ENCODE results near the gene ABL1. TPM values are rescaled to one million over a fixed set of nuclear protein-coding genes. Genes with fewer than 3 reads are reported as not detected.

ABL1 gene
- total and polyA plus RNA-seq, 5 donors from 2014 or later, result 5.5 to 33.9 (median 8.6) TPM

- no peaks in the 10 kb centered on the region for H3K9me3 Mint-ChIP-seq
- no peaks in the 10 kb centered on the region for H3K27me3 Mint-ChIP-seq
- Histone ChIP-seq H3K27me3 (ENCODE audit: control insufficient read depth, insufficient read depth, low read length) (no peaks in the 10 kb centered on the region), H3K27ac (ENCODE audit: insufficient read depth, low read length, poor library complexity, severe bottlenecking) (no peak overlapping the region), H3K4me3 (ENCODE audit: low read depth, low read length) (no peak overlapping the region), H3K4me1 (ENCODE audit: control insufficient read depth, insufficient read depth, low read length, poor library complexity, severe bottlenecking) (no peaks in the 10 kb centered on the region), H3K9me3 (ENCODE audit: control insufficient read depth in 2 of 2, low read length in 2 of 2) (no peaks in the 10 kb centered on the region), H3K36me3 (ENCODE audit: control insufficient read depth, insufficient read depth, low read length) (peaks cover 6% of the 10 kb centered on the region)
- DNase-seq, result no peak
- ATAC-seq (ENCODE audit: low read depth in 2 of 2), result no peak
- peaks cover 0 to 3% (median 0%) of the 10 kb centered on the region in 4 donors for H3K4me1 Mint-ChIP-seq
- no peak overlapping the region for H3K4me3 Mint-ChIP-seq
- peaks cover 9% of the 10 kb centered on the region for H3K36me3 Mint-ChIP-seq
- H3K27ac Mint-ChIP-seq, result no peak overlapping the region
Measured at GRCh38 chr9:130891688-130892476, 56.8 kb downstream of the ABL1 start.

DNA sequence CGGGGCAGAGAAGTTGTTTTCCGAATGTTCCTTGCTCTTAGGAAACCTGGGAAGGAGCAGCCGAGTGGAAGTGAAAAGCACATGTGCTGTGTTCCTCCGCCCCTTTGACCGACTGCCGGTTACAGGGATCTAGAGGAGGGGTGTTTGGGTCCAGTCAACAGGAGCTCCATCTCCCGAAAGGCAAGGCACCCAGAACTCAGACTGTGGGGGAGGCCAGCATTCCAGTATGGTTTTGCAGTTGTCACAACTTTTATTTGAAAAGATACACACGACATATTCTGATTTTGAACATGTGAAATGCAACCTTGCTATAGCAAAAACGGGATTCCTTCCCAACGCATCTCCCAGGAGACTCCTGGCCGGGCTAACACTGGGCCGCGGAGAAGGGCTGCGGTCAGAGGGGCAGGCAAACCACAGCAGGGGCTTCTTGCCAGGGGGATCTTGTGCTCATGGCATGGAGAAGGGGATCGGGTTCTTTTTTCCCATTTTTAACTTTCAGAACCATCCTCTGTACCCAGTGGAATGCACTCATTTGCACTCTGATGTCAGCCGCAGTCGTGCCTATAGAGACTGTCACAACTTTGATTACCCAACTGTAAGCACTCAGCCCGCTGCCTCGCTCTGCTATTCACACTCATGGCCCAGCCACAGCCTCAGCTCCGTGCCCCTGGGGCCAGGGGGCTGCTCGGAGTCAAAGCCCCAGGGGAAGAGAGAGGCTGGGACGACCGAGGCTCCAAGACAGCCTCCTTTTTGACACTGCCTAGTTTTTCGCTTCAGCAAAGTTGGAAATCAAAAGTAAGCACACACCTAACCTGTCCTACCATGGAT lies 57.6 kb downstream of the ABL1 start:
- no peak for ATAC-seq (ENCODE audit: low read depth in 2 of 2)
- no peak for DNase-seq
- Mint-ChIP-seq H3K4me1 (no peaks in the 10 kb centered on the region), H3K9me3 (no peaks in the 10 kb centered on the region), H3K27ac (no peak overlapping the region), H3K36me3 (peaks cover 4% of the 10 kb centered on the region), H3K4me3 (no peak overlapping the region), H3K27me3 (no peaks in the 10 kb centered on the region)
- H3K9me3 ChIP-seq (ENCODE audit: control insufficient read depth in 2 of 2, low read length in 2 of 2), result no peaks in the 10 kb centered on the region
- peaks cover 6% of the 10 kb centered on the region for H3K36me3 ChIP-seq (ENCODE audit: control insufficient read depth, insufficient read depth, low read length)
- no peak overlapping the region for H3K27ac ChIP-seq (ENCODE audit: insufficient read depth, low read length, poor library complexity, severe bottlenecking)
- H3K4me1 ChIP-seq (ENCODE audit: control insufficient read depth, insufficient read depth, low read length, poor library complexity, severe bottlenecking), result no peaks in the 10 kb centered on the region
- no peak overlapping the region for H3K4me3 ChIP-seq (ENCODE audit: low read depth, low read length)
- H3K27me3 ChIP-seq (ENCODE audit: control insufficient read depth, insufficient read depth, low read length), result no peaks in the 10 kb centered on the region

- Histone ChIP-seq H3K36me3 (ENCODE audit: control insufficient read depth, insufficient read depth, low read length) (peaks cover 4% of the 10 kb centered on the region), H3K4me1 (ENCODE audit: control insufficient read depth, insufficient read depth, low read length, poor library complexity, severe bottlenecking) (no peaks in the 10 kb centered on the region), H3K27me3 (ENCODE audit: control insufficient read depth, insufficient read depth, low read length) (no peaks in the 10 kb centered on the region), H3K9me3 (ENCODE audit: control insufficient read depth in 2 of 2, low read length in 2 of 2) (no peaks in the 10 kb centered on the region), H3K27ac (ENCODE audit: insufficient read depth, low read length, poor library complexity, severe bottlenecking) (no peak overlapping the region), H3K4me3 (ENCODE audit: low read depth, low read length) (no peak overlapping the region)
- no peaks in the 10 kb centered on the region for H3K36me3 Mint-ChIP-seq
- H3K4me3 Mint-ChIP-seq, result no peak overlapping the region
- no peaks in the 10 kb centered on the region for H3K27me3 Mint-ChIP-seq
- ATAC-seq (ENCODE audit: low read depth in 2 of 2) (peak in 1 of 2 donors; percentile 29), DNase-seq (no peak)
- no peaks in the 10 kb centered on the region for H3K9me3 Mint-ChIP-seq
- no peaks in the 10 kb centered on the region for H3K4me1 Mint-ChIP-seq
- peak overlapping the region in 1 of 3 donors; percentile 25 for H3K27ac Mint-ChIP-seq
Measured at GRCh38 chr9:130893341-130894101, 58.5 kb downstream of the ABL1 start.

GRCh38 chr9:130894546-130894945 lies 59.5 kb downstream of the ABL1 start:
- Histone ChIP-seq H3K27ac (ENCODE audit: insufficient read depth, low read length, poor library complexity, severe bottlenecking) (no peak overlapping the region), H3K9me3 (ENCODE audit: control insufficient read depth in 2 of 2, low read length in 2 of 2) (no peaks in the 10 kb centered on the region), H3K36me3 (ENCODE audit: control insufficient read depth, insufficient read depth, low read length) (no peaks in the 10 kb centered on the region), H3K4me3 (ENCODE audit: low read depth, low read length) (no peak overlapping the region), H3K27me3 (ENCODE audit: control insufficient read depth, insufficient read depth, low read length) (no peaks in the 10 kb centered on the region), H3K4me1 (ENCODE audit: control insufficient read depth, insufficient read depth, low read length, poor library complexity, severe bottlenecking) (no peaks in the 10 kb centered on the region)
- H3K27ac Mint-ChIP-seq, result no peak overlapping the region
- H3K4me3 Mint-ChIP-seq, result no peak overlapping the region
- no peak for DNase-seq
- no peaks in the 10 kb centered on the region for H3K27me3 Mint-ChIP-seq
- ATAC-seq (ENCODE audit: low read depth in 2 of 2), result no peak
- H3K9me3 Mint-ChIP-seq, result no peaks in the 10 kb centered on the region
- H3K36me3 Mint-ChIP-seq, result no peaks in the 10 kb centered on the region
- H3K4me1 Mint-ChIP-seq, result no peaks in the 10 kb centered on the region

- Histone ChIP-seq H3K4me3 (ENCODE audit: low read depth, low read length) (no peak overlapping the region), H3K4me1 (ENCODE audit: control insufficient read depth, insufficient read depth, low read length, poor library complexity, severe bottlenecking) (no peaks in the 10 kb centered on the region), H3K27me3 (ENCODE audit: control insufficient read depth, insufficient read depth, low read length) (no peaks in the 10 kb centered on the region), H3K9me3 (ENCODE audit: control insufficient read depth in 2 of 2, low read length in 2 of 2) (no peaks in the 10 kb centered on the region), H3K36me3 (ENCODE audit: control insufficient read depth, insufficient read depth, low read length) (no peaks in the 10 kb centered on the region), H3K27ac (ENCODE audit: insufficient read depth, low read length, poor library complexity, severe bottlenecking) (no peak overlapping the region)
- Mint-ChIP-seq H3K36me3 (no peaks in the 10 kb centered on the region), H3K9me3 (no peaks in the 10 kb centered on the region), H3K4me3 (no peak overlapping the region), H3K4me1 (no peaks in the 10 kb centered on the region), H3K27ac (no peak overlapping the region), H3K27me3 (no peaks in the 10 kb centered on the region)
- DNase-seq (no peak), ATAC-seq (ENCODE audit: low read depth in 2 of 2) (no peak)
Measured at GRCh38 chr9:130895038-130895437, 60.0 kb downstream of the ABL1 start.

GRCh38 chr9:130895481-130896232 lies 60.6 kb downstream of the ABL1 start:
- no peak for DNase-seq
- Histone ChIP-seq H3K36me3 (ENCODE audit: control insufficient read depth, insufficient read depth, low read length) (no peaks in the 10 kb centered on the region), H3K27me3 (ENCODE audit: control insufficient read depth, insufficient read depth, low read length) (no peaks in the 10 kb centered on the region), H3K4me1 (ENCODE audit: control insufficient read depth, insufficient read depth, low read length, poor library complexity, severe bottlenecking) (no peaks in the 10 kb centered on the region), H3K9me3 (ENCODE audit: control insufficient read depth in 2 of 2, low read length in 2 of 2) (no peaks in the 10 kb centered on the region), H3K27ac (ENCODE audit: insufficient read depth, low read length, poor library complexity, severe bottlenecking) (no peak overlapping the region), H3K4me3 (ENCODE audit: low read depth, low read length) (no peak overlapping the region)
- Mint-ChIP-seq H3K27ac (no peak overlapping the region), H3K27me3 (no peaks in the 10 kb centered on the region), H3K4me1 (no peaks in the 10 kb centered on the region), H3K9me3 (no peaks in the 10 kb centered on the region), H3K4me3 (no peak overlapping the region), H3K36me3 (no peaks in the 10 kb centered on the region)
- no peak for ATAC-seq (ENCODE audit: low read depth in 2 of 2)
